ENCODE results near the gene DCLK3.

- TF ChIP-seq FOS (IDR thresholded peaks at IDR 0.05; ENCODE audit: borderline replicate concordance, extremely low read depth, insufficient read length) (no peak), MYC (IDR thresholded peaks at IDR 0.05; ENCODE audit: insufficient read depth, insufficient read length, insufficient replicate concordance, low read length, severe bottlenecking) (no peak), CUX1 (IDR thresholded peaks at IDR 0.05; ENCODE audit: insufficient replicate concordance, low read depth, low read length) (no peak), HCFC1 (IDR thresholded peaks at IDR 0.05; ENCODE audit: low read length) (no peak), ZNF274 (IDR thresholded peaks at IDR 0.05; ENCODE audit: insufficient read depth, insufficient read length) (no peak), ATF2 (IDR thresholded peaks at IDR 0.05; ENCODE audit: low read length) (no peak), ZNF24 (IDR thresholded peaks at IDR 0.05) (no peak), POLR2AphosphoS5 (IDR thresholded peaks at IDR 0.05; ENCODE audit: low read length) (no peak)
Observed at GRCh38 chr3:36795622-36796021, 31.3 kb upstream of the DCLK3 start.
